HG03521 (cell line): Measurements from ENCODE around the gene SHISAL1.

Source experiments
- ATAC-seq: cut with Tn5 transposase; IDR thresholded peaks from one replicate; pipeline ENCODE4 v1.9.1; 2021; ENCODE audit warnings: mild to moderate bottlenecking, moderate library complexity; ENCODE audit not compliant: unreplicated experiment

SHISAL1 gene

DNA sequence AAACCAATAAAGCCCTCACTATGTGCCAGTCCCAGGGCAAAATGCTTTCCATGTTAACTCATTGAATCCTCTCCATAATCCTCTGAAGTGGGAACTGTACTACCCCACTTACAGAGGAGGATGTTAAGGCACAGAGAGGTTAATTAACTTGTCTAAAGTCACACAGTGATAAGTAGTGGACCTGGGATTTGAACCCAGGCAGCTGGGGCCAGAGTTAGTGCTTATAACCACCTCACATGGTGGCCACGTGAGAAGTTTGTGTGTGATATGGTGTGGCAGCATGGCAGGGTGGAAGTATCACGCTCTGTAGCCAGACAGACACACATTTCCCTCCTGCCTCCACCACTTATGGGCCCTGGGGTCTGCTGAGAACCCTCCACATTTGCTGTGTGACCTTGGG is 115.5 kb downstream of the SHISAL1 start:
- ATAC-seq = no peak

DNA sequence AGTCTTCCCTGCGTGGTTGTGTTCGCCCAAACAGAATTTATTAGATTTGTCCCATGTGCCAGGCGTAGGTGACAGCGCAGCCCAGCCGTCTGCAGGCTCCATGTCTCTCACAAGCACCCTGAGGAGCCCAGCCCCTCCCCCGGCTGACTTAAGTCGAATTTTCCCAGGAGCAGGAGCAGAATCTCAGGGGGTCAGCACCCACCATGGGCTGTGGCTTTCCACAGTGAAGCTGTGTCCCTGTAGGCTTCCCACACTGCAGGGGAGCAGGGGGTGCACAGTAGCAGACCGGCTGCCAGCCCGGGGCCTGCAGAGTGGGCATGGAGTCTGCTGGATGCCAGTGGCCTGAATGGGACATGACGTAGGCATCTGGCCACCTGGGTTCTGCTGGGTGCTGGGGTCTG is 116.0 kb downstream of the SHISAL1 start:
- no peak for ATAC-seq

DNA sequence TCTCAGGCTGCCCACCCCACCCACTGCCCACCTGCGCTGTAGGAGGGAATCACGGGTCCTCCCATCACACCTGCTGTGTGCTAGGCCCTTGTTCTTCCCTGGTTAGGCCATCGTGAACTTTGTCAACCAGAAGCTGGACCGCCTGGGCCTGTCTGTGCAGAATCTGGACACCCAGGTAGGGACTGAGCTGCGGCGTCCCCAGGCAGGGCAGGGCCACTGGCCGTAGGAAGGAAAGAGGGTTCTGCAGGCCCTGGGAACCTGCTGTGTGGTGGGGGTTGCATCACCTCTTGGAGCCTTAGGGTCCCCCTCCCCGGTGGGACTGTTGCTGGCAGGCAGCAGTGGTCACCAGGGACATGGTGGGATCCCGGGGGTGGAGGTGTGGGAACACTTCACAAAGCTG is 116.5 kb downstream of the SHISAL1 start:
- ATAC-seq = no peak

DNA sequence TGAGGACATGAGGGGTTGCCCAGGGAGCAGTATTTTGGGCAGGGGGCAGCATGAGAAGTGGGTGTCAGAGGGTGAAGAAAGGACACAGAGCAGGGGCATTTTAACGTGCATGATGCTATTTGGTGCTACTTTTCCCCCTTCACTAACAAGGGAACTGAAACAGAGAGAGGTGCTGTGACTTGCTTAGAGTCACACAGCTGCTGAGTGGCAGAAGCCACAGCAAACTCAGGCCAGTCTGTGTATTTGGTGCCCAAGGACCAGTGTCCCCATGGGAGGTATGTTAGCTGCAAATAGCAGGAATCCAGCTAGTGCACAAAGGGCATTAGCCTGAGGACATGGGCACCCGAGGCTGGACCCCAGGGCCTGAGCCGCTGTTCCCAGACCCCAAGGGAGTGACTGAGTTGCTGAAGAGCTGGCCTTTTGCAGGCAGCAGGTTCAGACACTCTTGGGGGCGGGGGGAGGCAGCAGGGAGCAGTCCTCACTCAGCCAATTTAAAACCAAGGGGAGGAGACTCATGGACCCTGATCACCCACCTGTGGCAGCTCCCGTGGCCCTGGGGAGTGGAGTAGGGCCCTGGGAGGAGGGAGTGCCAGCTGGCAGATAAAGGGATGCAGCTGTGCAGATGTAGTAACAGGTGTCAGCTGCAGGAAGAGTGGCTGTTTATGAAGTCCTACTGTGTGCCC is 117.4 kb downstream of the SHISAL1 start:
- ATAC-seq = no peak

DNA sequence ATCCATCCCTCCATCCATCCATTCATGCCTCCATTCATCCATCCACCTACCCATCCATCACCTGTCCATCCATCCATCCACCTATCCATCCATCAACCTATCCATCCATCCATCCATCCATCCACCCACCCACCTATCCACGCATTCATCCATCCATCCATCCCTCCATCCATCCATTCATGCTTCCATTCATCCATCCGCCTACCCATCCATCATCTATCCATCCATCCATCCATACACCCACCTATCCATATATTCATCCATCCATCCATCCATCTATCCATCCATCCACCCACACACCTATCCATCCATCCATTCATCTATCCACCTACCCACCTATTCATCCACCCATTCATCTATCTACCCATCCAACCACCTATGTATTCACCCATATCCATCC is 118.2 kb downstream of the SHISAL1 start:
- no peak for ATAC-seq
